Hepatocyte (in vitro differentiated cells): ENCODE data around the gene ADD1. TPM values are rescaled to one million over a fixed set of nuclear protein-coding genes. Genes with fewer than 3 reads are reported as not detected.
"Not testable (repeated sequence)": the region's sequence is repeated elsewhere in the genome, so short reads cannot be mapped to it uniquely, and the experiment has no call there.

Experiments
- DNase-seq: peaks from one replicate; pipeline ENCODE4 v3.0.0-alpha.2; 2016; ENCODE audit warnings: low spot score
- H2AFZ ChIP-seq: fragments of 200-600 bp; sonication (generic); 2 replicates; pipeline ENCODE4 v1.6.0; 2016; ENCODE audit warnings: antibody characterized with exemption, mild to moderate bottlenecking
- H3K27ac ChIP-seq: fragments of 200-600 bp; sonication (generic); 2 replicates; pipeline ENCODE4 v1.5.1; 2016; ENCODE audit warnings: mild to moderate bottlenecking
- H3K27me3 ChIP-seq: fragments of 200-600 bp; sonication (generic); 2 replicates; pipeline ENCODE4 v1.6.1; 2016
- H3K36me3 ChIP-seq: fragments of 200-600 bp; sonication (generic); replicated peaks from 2 replicates; pipeline ENCODE4 v1.5.1; 2016; ENCODE audit warnings: low read depth; ENCODE audit not compliant: insufficient read depth
- H3K4me1 ChIP-seq: fragments of 200-600 bp; sonication (generic); 2 replicates; pipeline ENCODE4 v1.5.1; 2016; ENCODE audit warnings: mild to moderate bottlenecking, moderate library complexity; ENCODE audit not compliant: insufficient read depth
- H3K4me2 ChIP-seq: fragments of 200-600 bp; sonication (generic); 2 replicates; pipeline ENCODE4 v1.6.0; 2016
- H3K4me3 ChIP-seq: fragments of 200-600 bp; sonication (generic); 2 replicates; pipeline ENCODE4 v1.5.1; 2016; ENCODE audit warnings: mild to moderate bottlenecking
- H3K79me2 ChIP-seq: fragments of 200-600 bp; sonication (generic); 2 replicates; pipeline ENCODE4 v1.6.0; 2017; ENCODE audit warnings: mild to moderate bottlenecking
- H3K9me2 ChIP-seq: fragments of 200-600 bp; sonication (generic); replicated peaks from 2 replicates; pipeline ENCODE4 v1.6.0; 2017; ENCODE audit warnings: mild to moderate bottlenecking; ENCODE audit not compliant: insufficient read depth
- H3K9me3 ChIP-seq: fragments of 200-600 bp; sonication (generic); 2 replicates; pipeline ENCODE4 v1.5.1; 2016; ENCODE audit warnings: low read depth, mild to moderate bottlenecking
- H4K20me1 ChIP-seq: fragments of 200-600 bp; sonication (generic); 2 replicates; pipeline ENCODE4 v1.6.0; 2016; ENCODE audit warnings: mild to moderate bottlenecking; ENCODE audit not compliant: insufficient read depth, poor library complexity, severe bottlenecking
- CTCF ChIP-seq: fragments of 200-600 bp; sonication (generic); IDR thresholded peaks from 2 replicates; pipeline ENCODE4 v1.5.1; 2016; ENCODE audit warnings: antibody characterized with exemption, mild to moderate bottlenecking; ENCODE audit not compliant: poor library complexity
- EZH2 ChIP-seq: fragments of 200-600 bp; sonication (generic); IDR thresholded peaks from 2 replicates; pipeline ENCODE4 v1.6.1; 2016; ENCODE audit warnings: antibody characterized with exemption, mild to moderate bottlenecking, borderline replicate concordance
- EZH2phosphoT487 ChIP-seq: fragments of 200-600 bp; sonication (generic); IDR thresholded peaks from one replicate; pipeline ENCODE4 v1.6.1; 2018; ENCODE audit warnings: antibody characterized with exemption, mild to moderate bottlenecking, low read depth, moderate library complexity; ENCODE audit not compliant: unreplicated experiment, severe bottlenecking
- WGBS: methylation state at CpG from one replicate; pipeline ENCODE4 v1.1.6; 2016; ENCODE audit warnings: low lambda C conversion rate; ENCODE audit errors: missing lambda C conversion rate; 5-methylcytosine and 5-hydroxymethylcytosine counted together
- polyA plus RNA-seq: library from polyadenylated mRNA; unstranded; fragments of >200 nt; fragmentation: Nextera tagmentation; extraction: Ambion mirVana; gene quantifications from 2 replicates; pipeline ENCODE4 v1.2.1, GENCODE V29; 2016
- total RNA-seq: library from RNA; depleted of rRNA; stranded (reverse); fragments of >200 nt; gene quantifications from 2 replicates; pipeline ENCODE4 v1.2.3, GENCODE V29; 2014

ADD1 gene
- total and polyA plus RNA-seq, 2 experiments from 2014 or later = 179 to 208 TPM

GRCh38 chr4:2944586-2945526, 101.2 kb downstream of the ADD1 start:
- H3K27me3 ChIP-seq = no peaks in the 10 kb centered on the region
- H3K4me3 ChIP-seq = no peak overlapping the region
- no peak for TF ChIP-seq EZH2
- TF ChIP-seq EZH2phosphoT487 = no peak
- TF ChIP-seq CTCF = no peak
- H3K9me3 ChIP-seq = no peaks in the 10 kb centered on the region
- no peaks in the 10 kb centered on the region for H4K20me1 ChIP-seq
- no peak for DNase-seq
- H3K4me2 ChIP-seq = no peak overlapping the region
- H3K36me3 ChIP-seq = no peaks in the 10 kb centered on the region
- H3K27ac ChIP-seq = no peak overlapping the region
- no peaks in the 10 kb centered on the region for H3K79me2 ChIP-seq
- WGBS = 96% methylated on average over 30 of the region's 30 CpGs
- no peaks in the 10 kb centered on the region for H3K4me1 ChIP-seq
- H3K9me2 ChIP-seq = no peaks in the 10 kb centered on the region
- H2AFZ ChIP-seq = no peak overlapping the region

- H3K4me3 ChIP-seq, DNase-seq, H3K9me2 ChIP-seq, H2AFZ ChIP-seq, H4K20me1 ChIP-seq, H3K36me3 ChIP-seq, H3K9me3 ChIP-seq, H3K27ac ChIP-seq, H3K4me2 ChIP-seq, H3K4me1 ChIP-seq, H3K79me2 ChIP-seq, H3K27me3 ChIP-seq: not testable (repeated sequence)
- 89% methylated on average over 24 of the region's 30 CpGs for WGBS
Measured at GRCh38 chr4:2945619-2946604, 102.3 kb downstream of the ADD1 start.

- WGBS = 94% methylated on average over 19 of the region's 19 CpGs
- no peaks in the 10 kb centered on the region for H3K27me3 ChIP-seq
- no peak for TF ChIP-seq EZH2phosphoT487
- no peak for TF ChIP-seq CTCF
- no peak overlapping the region for H2AFZ ChIP-seq
- H4K20me1 ChIP-seq = no peaks in the 10 kb centered on the region
- no peaks in the 10 kb centered on the region for H3K9me2 ChIP-seq
- H3K79me2 ChIP-seq = peaks cover 4% of the 10 kb centered on the region
- H3K4me2 ChIP-seq = no peak overlapping the region
- DNase-seq = no peak
- no peaks in the 10 kb centered on the region for H3K9me3 ChIP-seq
- H3K27ac ChIP-seq = no peak overlapping the region
- H3K4me3 ChIP-seq = no peak overlapping the region
- H3K4me1 ChIP-seq = no peaks in the 10 kb centered on the region
- no peaks in the 10 kb centered on the region for H3K36me3 ChIP-seq
Measured at GRCh38 chr4:2946812-2947600, 103.4 kb downstream of the ADD1 start.
